Hair follicle dermal papilla cell (primary cell): Measurements from ENCODE around the gene AKT1S1. TPM values are rescaled to one million over a fixed set of nuclear protein-coding genes. Genes with fewer than 3 reads are reported as not detected.

Experiments
- small RNA-seq: library from RNA; depleted of rRNA; stranded (forward); fragments of <200 nt; gene quantifications from one replicate; pipeline ENCODE3, GENCODE V24; 2012
- total RNA-seq: library from RNA; depleted of rRNA; stranded (reverse); fragments of >200 nt; gene quantifications from 2 replicates; pipeline ENCODE4 v1.2.3, GENCODE V29; 2012

Gene AKT1S1
- 18.2 and 19.7 TPM in 2 replicates for total RNA-seq

DNA sequence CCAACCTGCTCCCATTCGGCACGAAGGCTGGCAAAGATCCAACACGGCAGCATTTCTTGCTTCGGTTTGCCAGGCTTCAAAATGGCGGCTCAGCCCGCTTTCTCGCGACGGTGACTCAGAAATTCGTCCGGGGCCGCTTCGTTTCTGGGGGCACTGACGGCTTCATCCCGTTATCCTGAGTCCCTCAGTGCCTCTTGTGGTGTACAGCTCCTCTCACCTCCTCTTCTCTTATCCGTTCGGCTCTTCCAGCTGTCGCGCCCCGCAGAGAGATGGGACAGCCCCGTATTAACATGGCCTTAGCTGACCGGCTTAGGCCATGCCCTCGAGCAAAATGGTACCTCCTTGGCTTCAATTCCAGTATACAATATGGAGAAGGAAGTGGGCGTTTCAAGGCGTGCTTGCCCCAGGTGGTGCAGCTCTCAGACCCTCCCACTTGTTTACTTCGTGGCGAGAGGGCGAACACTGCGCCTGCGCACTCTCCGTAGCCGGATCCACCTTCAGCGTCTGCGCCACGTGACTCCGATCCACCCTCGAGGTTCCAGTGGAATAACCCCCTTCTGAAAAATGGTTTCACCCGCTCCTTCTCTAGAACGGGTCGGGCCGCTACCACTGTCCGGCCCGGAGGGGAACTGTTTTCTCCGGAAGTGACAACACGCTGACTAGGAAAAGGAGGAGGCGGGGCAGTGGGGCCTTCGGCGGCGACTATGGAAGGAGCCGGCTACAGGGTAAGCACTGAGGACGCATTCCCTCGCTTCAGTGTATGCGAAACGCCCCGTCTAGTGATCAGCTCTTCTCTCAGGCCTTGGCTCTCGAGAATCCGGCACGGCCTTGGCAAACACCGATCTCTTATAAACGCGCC is at the start of gene AKT1S1, which contains the start of gene TBC1D17:
Gene AKT1S1 (minus strand): TSS at position 336 of the 859 bp plus-strand sequence. CDS start 4,060 bp downstream, outside the sequence.
Gene TBC1D17 (plus strand): TSS at position 683 of the 859 bp plus-strand sequence. CDS start 22 bp downstream, at position 705.

DNA sequence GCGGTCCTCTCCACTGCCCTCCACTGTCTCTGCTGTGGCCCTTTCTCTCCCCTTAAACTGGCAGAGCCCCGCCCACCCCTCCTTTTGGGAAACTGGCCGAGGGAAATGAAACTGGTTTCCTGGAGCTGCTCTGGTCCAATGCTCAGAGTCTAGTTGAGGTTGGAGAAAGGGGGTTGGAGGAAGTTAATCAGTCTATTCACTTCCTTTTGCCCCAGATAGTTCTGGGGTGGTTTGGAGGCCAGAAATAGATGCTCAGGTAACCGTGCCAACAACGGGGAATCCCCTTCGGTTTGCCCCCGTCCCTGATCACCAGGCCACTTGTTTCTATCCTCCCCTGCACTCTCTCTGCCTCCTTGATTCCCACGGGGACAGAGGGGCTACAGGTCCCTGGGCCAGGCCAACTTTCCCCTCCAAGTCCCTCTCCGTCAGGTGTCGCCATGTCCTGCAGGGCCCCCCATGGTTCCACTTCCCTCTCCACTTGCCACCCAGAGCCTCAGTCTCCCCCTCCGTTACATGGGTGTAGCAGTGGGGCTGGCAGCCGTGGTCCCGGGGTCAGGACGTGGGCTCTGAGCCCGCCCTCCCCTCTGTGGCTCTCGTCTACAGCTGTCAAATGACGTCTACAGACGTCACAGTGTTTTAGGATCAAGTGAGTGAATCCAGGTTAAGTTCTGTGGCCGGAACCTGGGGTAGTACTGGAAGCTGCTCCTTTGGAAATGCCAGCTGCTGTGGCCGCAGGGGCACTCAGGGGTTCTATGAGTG is 19.9 kb upstream of the AKT1S1 start, which contains the start of gene IL4I1:
Gene IL4I1 (minus strand): TSS at position 25 of the 759 bp plus-strand sequence. CDS start 727 bp downstream, outside the sequence.

DNA sequence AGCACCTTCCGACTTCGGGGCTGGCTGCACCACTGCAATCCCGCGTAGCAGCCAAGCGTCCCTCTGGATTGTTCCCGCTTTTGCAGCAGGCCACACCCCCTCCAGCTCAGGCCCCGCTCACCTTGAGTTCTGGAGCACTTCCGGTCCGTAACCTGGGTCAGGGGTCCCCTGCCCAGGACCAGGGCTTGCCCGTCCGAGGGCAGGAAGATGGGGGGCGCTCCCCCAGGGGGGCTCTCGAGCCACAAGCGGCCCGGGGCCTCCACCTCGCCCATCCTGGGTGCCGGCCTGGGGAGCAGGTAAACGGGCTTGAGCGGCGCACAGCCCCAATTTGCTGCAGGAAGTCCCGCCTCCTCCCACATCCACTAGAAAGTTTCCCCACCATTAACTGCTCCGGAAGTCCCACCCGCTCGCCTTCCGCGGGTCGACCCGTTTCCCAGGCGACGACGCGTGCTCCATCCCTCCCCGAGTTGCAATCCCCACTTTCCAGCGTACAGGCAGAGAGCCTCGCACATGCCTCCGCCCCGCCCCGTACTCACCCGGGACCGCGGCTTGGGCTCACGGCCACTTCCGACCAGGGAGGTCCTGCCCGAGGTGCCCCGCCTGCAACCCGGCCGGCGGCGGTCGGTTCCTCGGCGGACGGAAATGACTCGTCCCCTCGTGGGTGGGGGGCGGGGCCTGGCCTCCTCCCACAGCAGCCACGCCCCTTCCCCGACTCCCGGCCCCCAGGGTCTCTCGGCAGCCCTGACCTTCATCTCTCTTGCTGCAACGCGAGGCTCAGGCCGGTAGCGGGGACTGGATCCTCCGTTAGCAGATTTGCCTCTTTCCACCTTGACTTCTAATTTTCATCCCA is 10.0 kb downstream of the AKT1S1 start, which contains the start of gene PNKP:
Gene PNKP (minus strand): TSS at position 644 of the 850 bp plus-strand sequence. CDS start 372 bp downstream, at position 272.

DNA sequence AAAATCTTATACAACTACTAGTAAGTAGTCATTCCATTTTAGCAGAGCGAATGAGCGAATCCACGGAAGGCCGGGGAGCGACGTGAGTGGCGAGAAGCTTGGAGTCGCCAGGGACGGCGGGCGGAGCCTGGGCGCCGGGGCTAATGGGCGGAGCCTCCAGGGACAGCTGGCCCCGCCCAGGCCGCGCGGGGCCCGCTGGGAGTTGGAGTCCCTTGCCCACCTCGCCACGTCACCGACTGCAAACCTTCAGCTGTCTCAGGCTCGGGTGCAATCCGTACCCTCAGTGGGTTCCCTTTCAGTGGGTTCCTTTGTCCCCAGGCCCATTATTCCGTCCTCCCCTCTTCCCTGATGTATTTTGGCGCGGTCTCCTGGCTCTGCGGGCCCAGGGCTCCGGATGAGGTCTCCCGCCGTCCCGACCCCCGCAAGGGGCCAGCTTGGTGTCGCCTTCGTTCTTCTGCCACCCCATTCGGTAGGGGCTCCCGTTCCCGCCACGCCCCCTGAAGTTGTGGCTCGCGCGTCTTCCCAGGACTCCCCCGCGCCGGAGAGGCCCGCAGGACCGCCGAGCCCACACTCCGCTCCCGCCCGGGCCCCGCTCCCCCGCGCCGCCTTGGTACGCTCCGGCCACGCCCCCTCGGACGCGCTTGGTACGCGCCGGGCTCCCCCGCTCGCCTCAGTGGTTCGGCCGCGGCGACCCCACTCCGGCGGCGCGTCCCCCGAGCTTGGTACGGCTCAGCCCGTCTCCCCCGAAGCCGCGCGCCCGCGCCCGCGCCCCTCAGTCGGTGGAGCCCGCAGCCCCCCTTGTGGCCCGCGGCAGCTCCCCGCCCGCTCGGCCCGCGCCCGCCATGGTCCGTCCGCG is 26.4 kb downstream of the AKT1S1 start, which contains the start of gene PTOV1:
Gene PTOV1 (plus strand): TSS at position 673 of the 856 bp plus-strand sequence.

Small RNAs within 50 kb of the gene (small RNA-seq; reads per million reads assigned to genes)
- not detected for gene MIR4749

Other genes starting within 250 kb of the AKT1S1 start
- 36.7 and 55.3 TPM in 2 replicates for gene RRAS, start 237.2 kb downstream of the AKT1S1 start, total RNA-seq
- 21.7 and 23.8 TPM in 2 replicates for gene SCAF1, start 235.1 kb downstream of the AKT1S1 start, total RNA-seq
- gene IRF3, start 211.5 kb downstream of the AKT1S1 start, total RNA-seq: 32.3 and 32.8 TPM in 2 replicates
- 2.9 and 8.1 TPM in 2 replicates for gene BCL2L12, start 211.4 kb downstream of the AKT1S1 start, total RNA-seq
- 186 and 192 TPM in 2 replicates for gene PRMT1, start 200.1 kb downstream of the AKT1S1 start, total RNA-seq
- gene ADM5, start 187.8 kb downstream of the AKT1S1 start, total RNA-seq: 0.36 and 1.1 TPM in 2 replicates
- 18.2 and 20.4 TPM in 2 replicates for gene CPT1C, start 186.2 kb downstream of the AKT1S1 start, total RNA-seq
- gene TSKS, start 114.0 kb downstream of the AKT1S1 start, total RNA-seq: not detected in 2 replicates
- 112 and 115 TPM in 2 replicates for gene AP2A1, start 110.4 kb downstream of the AKT1S1 start, total RNA-seq
- 21.3 and 22.1 TPM in 2 replicates for gene FUZ, start 64.1 kb downstream of the AKT1S1 start, total RNA-seq
- gene MED25, start 59.1 kb downstream of the AKT1S1 start, total RNA-seq: 24.2 and 25.6 TPM in 2 replicates
- 51.1 and 56.5 TPM in 2 replicates for gene PTOV1, start 26.2 kb downstream of the AKT1S1 start, total RNA-seq
- 50.0 and 52.1 TPM in 2 replicates for gene PNKP, start 9.8 kb downstream of the AKT1S1 start, total RNA-seq
- gene TBC1D17, start 347 bp upstream of the AKT1S1 start, total RNA-seq: 30.2 and 33.3 TPM in 2 replicates
- gene IL4I1, start 19.5 kb upstream of the AKT1S1 start, total RNA-seq: 0.24 and 1.1 TPM in 2 replicates
- 8.1 and 9.2 TPM in 2 replicates for gene ATF5, start 51.9 kb upstream of the AKT1S1 start, total RNA-seq
- 41.3 and 42.2 TPM in 2 replicates for gene NUP62, start 52.1 kb upstream of the AKT1S1 start, total RNA-seq
- not detected in 2 replicates for gene SIGLEC11, start 83.8 kb upstream of the AKT1S1 start, total RNA-seq
- 26.9 and 27.6 TPM in 2 replicates for gene VRK3, start 148.0 kb upstream of the AKT1S1 start, total RNA-seq
- 7.7 and 9.2 TPM in 2 replicates for gene ZNF473, start 148.7 kb upstream of the AKT1S1 start, total RNA-seq